K562 (cell line): ENCODE data around the gene ACTL10. TPM values are rescaled to one million over a fixed set of nuclear protein-coding genes. Genes with fewer than 3 reads are reported as not detected.

Source experiments
- CSDE1 ChIP-seq, 2 experiments: fragments of 450-650 bp; IDR thresholded peaks; 2 replicates each; pipeline ENCODE4 v1.6.1; 2016; ENCODE audit warnings: mild to moderate bottlenecking in 1 of 2
- FOXJ2 ChIP-seq: fragments of 200-800 bp; sonication (Bioruptor generic); IDR thresholded peaks from 2 replicates; pipeline ENCODE4 v1.6.1; 2016; ENCODE audit warnings: missing genetic modification characterization, missing compliant biosample characterization
- HMG20B ChIP-seq: fragments of 250-450 bp; sonication (Bioruptor Pico); IDR thresholded peaks from 2 replicates; pipeline ENCODE4 v1.5.0; 2021; ENCODE audit warnings: mild to moderate bottlenecking
- HNRNPH1 ChIP-seq: fragments of 200-400 bp; formaldehyde crosslinking; optimal IDR thresholded peaks from 2 replicates; pipeline ENCODE3; 2017; ENCODE audit warnings: low read depth, mild to moderate bottlenecking, low read length, moderate library complexity
- KAT7 ChIP-seq: sonication (generic); formaldehyde crosslinking; IDR thresholded peaks from 2 replicates; pipeline ENCODE4 v1.8.0; 2022; ENCODE audit warnings: missing genetic modification reagents, mild to moderate bottlenecking, borderline replicate concordance
- NCOA2 ChIP-seq, 2 experiments: fragments of 450-650 bp; IDR thresholded peaks; 2 replicates each; pipeline ENCODE4 v1.6.1; 2018; ENCODE audit warnings: mild to moderate bottlenecking in 2 of 2, moderate library complexity in 1 of 2; ENCODE audit not compliant: partially characterized antibody in 2 of 2
- NONO ChIP-seq, 2 experiments: fragments of 200-400 bp in 1 of 2; fragments of 450-650 bp in 1 of 2; formaldehyde crosslinking in 1 of 2; IDR thresholded peaks; 2 replicates each; pipeline ENCODE4 v1.6.1; 2017; ENCODE audit warnings: low read depth in 2 of 2, mild to moderate bottlenecking in 2 of 2, moderate library complexity in 2 of 2, low read length in 1 of 2
- RHOXF2B ChIP-seq: fragments of 250-450 bp; sonication (Bioruptor Pico); conservative IDR thresholded peaks from 2 replicates; pipeline ENCODE4 v1.5.1; 2021
- SMAD4 ChIP-seq: fragments of 250-450 bp; sonication (Bioruptor Pico); conservative IDR thresholded peaks from 2 replicates; pipeline ENCODE4 v1.8.0; 2021; ENCODE audit warnings: inconsistent platforms, mild to moderate bottlenecking, moderate library complexity
- SMARCC2 ChIP-seq: fragments of 450-650 bp; IDR thresholded peaks from 2 replicates; pipeline ENCODE4 v1.6.1; 2017; ENCODE audit warnings: antibody characterized with exemption, moderate library complexity, mild to moderate bottlenecking, low read depth
- SMC3 ChIP-seq: conservative IDR thresholded peaks from 2 replicates; pipeline ENCODE4 v1.6.1; 2011; ENCODE audit warnings: low read depth, low read length, improper control_type of control experiment; ENCODE audit not compliant: insufficient read depth
- SRSF3 ChIP-seq: fragments of 200-400 bp; formaldehyde crosslinking; IDR thresholded peaks from 2 replicates; pipeline ENCODE4 v1.6.1; 2016; ENCODE audit warnings: mild to moderate bottlenecking, low read length, moderate library complexity; ENCODE audit not compliant: insufficient read depth
- STAT5A ChIP-seq: IDR thresholded peaks from 2 replicates; pipeline ENCODE4 v1.6.1; 2012; ENCODE audit warnings: low read length, inconsistent platforms, borderline replicate concordance
- U2AF1 ChIP-seq: fragments of 200-400 bp; formaldehyde crosslinking; optimal IDR thresholded peaks from 2 replicates; pipeline ENCODE3; 2017; ENCODE audit warnings: mild to moderate bottlenecking, low read depth, low read length, moderate library complexity
- ZC3H8 ChIP-seq: fragments of 450-650 bp; IDR thresholded peaks from 2 replicates; pipeline ENCODE4 v1.6.1; 2017
- ZNF146 ChIP-seq: IDR thresholded peaks from one replicate; pipeline ENCODE4 v1.6.1; 2018; ENCODE audit warnings: missing compliant biosample characterization; ENCODE audit not compliant: unreplicated experiment
- ZNF23 ChIP-seq: fragments of 250-450 bp; sonication (Bioruptor Pico); IDR thresholded peaks from 2 replicates; pipeline ENCODE4 v1.4.0; 2020; ENCODE audit warnings: mild to moderate bottlenecking
- ZNF699 ChIP-seq: fragments of 250-450 bp; sonication (Bioruptor Pico); IDR thresholded peaks from 2 replicates; pipeline ENCODE4 v1.8.0; 2021; ENCODE audit warnings: mild to moderate bottlenecking, moderate library complexity; ENCODE audit not compliant: insufficient replicate concordance
- ZNF717 ChIP-seq: fragments of 250-450 bp; sonication (Bioruptor Pico); IDR thresholded peaks from 2 replicates; pipeline ENCODE4 v1.5.0; 2021
- polyA plus RNA-seq, 8 experiments: library from polyadenylated mRNA; depleted of rRNA in 4 of 8; stranded (reverse) in 5 of 8; unstranded in 3 of 8; fragments of >200 nt; fragmentation: Nextera tagmentation in 2 of 8; fragmentation: Illumina TruSeq in 1 of 8; extraction: Ambion mirVana in 2 of 8; extraction: Trizol in 1 of 8; gene quantifications; 2 replicates each; pipeline versions ENCODE4 v1.2.1 to v1.2.3, GENCODE V29; 2011 to 2014; ENCODE audit warnings: inconsistent platforms in 1 of 8, missing spikeins in 1 of 8
- total RNA-seq, 7 experiments: library from RNA; depleted of rRNA in 6 of 7; stranded (reverse); fragments of >200 nt in 6 of 7; fragmentation: Illumina TruSeq in 2 of 7; extraction: Trizol in 2 of 7; gene quantifications; 2 replicates each; pipeline versions ENCODE4 v1.2.1 to v1.2.3, GENCODE V29; 2011 to 2021; ENCODE audit warnings: low replicate concordance in 1 of 7
- TF ChIP-seq, protein P1 (sequence below): fragments of 250-450 bp; sonication (Bioruptor Pico); IDR thresholded peaks from 2 replicates; pipeline ENCODE4 v1.8.0; 2021; ENCODE audit warnings: borderline replicate concordance, mild to moderate bottlenecking, moderate library complexity; ENCODE audit not compliant: poor library complexity, severe bottlenecking
- TF ChIP-seq, protein P2 (sequence below): fragments of 250-450 bp; sonication (Bioruptor Pico); IDR thresholded peaks from 2 replicates; pipeline ENCODE4 v1.5.0; 2020; ENCODE audit warnings: mild to moderate bottlenecking, borderline replicate concordance
- TF ChIP-seq, protein P3 (sequence below): sonication (generic); formaldehyde crosslinking; IDR thresholded peaks from 2 replicates; pipeline ENCODE4 v1.8.1; 2023; ENCODE audit warnings: mild to moderate bottlenecking, missing genetic modification reagents
- TF ChIP-seq, protein P4 (sequence below): fragments of 450-650 bp; IDR thresholded peaks from 2 replicates; pipeline ENCODE4 v1.6.1; 2016; ENCODE audit warnings: mild to moderate bottlenecking

ACTL10 gene
- total and polyA plus RNA-seq, 9 of the 15 experiments (the other 6 are each of a cell fraction or from before 2014, with no cell fraction given) = 0.07 to 0.14 TPM; not detected in 7

DNA sequence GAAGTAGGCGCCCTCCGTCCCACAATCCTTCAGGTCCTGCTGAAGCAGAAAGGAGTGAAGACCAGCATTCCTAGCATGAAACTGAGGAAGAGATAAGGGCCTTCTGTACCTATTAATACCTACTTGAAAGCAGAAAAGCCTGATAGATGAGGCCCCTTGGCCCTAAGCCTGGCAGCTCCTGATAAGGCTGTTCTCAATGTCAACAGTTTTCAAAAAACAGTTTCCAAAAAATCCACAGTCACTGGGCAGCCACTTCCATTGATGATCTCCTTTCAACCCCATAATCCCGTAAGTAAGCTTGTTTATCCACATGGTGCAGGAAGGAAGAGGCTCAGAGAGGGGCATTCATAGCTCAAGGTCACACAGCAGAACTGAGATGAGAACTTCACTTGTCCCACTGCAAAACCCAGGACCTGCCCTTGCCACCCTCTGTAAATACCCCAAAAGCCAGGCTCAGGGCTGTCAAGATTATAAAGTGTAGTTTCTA is 22.2 kb downstream of the ACTL10 start (continued):
- TF ChIP-seq, protein P1, sequence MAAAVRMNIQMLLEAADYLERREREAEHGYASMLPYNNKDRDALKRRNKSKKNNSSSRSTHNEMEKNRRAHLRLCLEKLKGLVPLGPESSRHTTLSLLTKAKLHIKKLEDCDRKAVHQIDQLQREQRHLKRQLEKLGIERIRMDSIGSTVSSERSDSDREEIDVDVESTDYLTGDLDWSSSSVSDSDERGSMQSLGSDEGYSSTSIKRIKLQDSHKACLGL (CRISPR knock-in tag) = no peak
- TF ChIP-seq ZNF146 (CRISPR knock-in tag) = no peak
- TF ChIP-seq RHOXF2B = 0 out of 2 replicates have a peak, but pooled peaks have one; percentile 69
- TF ChIP-seq, protein P2, sequence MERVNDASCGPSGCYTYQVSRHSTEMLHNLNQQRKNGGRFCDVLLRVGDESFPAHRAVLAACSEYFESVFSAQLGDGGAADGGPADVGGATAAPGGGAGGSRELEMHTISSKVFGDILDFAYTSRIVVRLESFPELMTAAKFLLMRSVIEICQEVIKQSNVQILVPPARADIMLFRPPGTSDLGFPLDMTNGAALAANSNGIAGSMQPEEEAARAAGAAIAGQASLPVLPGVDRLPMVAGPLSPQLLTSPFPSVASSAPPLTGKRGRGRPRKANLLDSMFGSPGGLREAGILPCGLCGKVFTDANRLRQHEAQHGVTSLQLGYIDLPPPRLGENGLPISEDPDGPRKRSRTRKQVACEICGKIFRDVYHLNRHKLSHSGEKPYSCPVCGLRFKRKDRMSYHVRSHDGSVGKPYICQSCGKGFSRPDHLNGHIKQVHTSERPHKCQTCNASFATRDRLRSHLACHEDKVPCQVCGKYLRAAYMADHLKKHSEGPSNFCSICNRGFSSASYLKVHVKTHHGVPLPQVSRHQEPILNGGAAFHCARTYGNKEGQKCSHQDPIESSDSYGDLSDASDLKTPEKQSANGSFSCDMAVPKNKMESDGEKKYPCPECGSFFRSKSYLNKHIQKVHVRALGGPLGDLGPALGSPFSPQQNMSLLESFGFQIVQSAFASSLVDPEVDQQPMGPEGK (CRISPR knock-in tag) = no peak
- no peak for TF ChIP-seq SMC3
- TF ChIP-seq FOXJ2 (tag) = 0 out of 2 replicates have a peak, but pooled peaks have one; percentile 50
- peak in 1 of 2 experiments; percentile 42; a peak in 1 of 4 replicates for TF ChIP-seq NONO (IDR thresholded peaks at IDR 0.05; ENCODE audit: low read depth in 2 of 2, low read length in 1 of 2)
- no peak for TF ChIP-seq CSDE1 (IDR thresholded peaks at IDR 0.05)
- no peak for TF ChIP-seq ZNF717
- TF ChIP-seq, protein P3, sequence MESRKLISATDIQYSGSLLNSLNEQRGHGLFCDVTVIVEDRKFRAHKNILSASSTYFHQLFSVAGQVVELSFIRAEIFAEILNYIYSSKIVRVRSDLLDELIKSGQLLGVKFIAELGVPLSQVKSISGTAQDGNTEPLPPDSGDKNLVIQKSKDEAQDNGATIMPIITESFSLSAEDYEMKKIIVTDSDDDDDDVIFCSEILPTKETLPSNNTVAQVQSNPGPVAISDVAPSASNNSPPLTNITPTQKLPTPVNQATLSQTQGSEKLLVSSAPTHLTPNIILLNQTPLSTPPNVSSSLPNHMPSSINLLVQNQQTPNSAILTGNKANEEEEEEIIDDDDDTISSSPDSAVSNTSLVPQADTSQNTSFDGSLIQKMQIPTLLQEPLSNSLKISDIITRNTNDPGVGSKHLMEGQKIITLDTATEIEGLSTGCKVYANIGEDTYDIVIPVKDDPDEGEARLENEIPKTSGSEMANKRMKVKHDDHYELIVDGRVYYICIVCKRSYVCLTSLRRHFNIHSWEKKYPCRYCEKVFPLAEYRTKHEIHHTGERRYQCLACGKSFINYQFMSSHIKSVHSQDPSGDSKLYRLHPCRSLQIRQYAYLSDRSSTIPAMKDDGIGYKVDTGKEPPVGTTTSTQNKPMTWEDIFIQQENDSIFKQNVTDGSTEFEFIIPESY = 0 out of 2 replicates have a peak, but pooled peaks have one; percentile 24
- no peak for TF ChIP-seq ZC3H8
- TF ChIP-seq SMAD4 (CRISPR knock-in tag) = peak; percentile 54; the same call in 1 of the 2 replicates
- peak; percentile 81 for TF ChIP-seq STAT5A
- no peak for TF ChIP-seq ZNF23 (CRISPR knock-in tag)
- TF ChIP-seq, protein P4, sequence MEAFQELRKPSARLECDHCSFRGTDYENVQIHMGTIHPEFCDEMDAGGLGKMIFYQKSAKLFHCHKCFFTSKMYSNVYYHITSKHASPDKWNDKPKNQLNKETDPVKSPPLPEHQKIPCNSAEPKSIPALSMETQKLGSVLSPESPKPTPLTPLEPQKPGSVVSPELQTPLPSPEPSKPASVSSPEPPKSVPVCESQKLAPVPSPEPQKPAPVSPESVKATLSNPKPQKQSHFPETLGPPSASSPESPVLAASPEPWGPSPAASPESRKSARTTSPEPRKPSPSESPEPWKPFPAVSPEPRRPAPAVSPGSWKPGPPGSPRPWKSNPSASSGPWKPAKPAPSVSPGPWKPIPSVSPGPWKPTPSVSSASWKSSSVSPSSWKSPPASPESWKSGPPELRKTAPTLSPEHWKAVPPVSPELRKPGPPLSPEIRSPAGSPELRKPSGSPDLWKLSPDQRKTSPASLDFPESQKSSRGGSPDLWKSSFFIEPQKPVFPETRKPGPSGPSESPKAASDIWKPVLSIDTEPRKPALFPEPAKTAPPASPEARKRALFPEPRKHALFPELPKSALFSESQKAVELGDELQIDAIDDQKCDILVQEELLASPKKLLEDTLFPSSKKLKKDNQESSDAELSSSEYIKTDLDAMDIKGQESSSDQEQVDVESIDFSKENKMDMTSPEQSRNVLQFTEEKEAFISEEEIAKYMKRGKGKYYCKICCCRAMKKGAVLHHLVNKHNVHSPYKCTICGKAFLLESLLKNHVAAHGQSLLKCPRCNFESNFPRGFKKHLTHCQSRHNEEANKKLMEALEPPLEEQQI = no peak
- TF ChIP-seq SMARCC2 = peak; percentile 67; the same call in 1 of the 2 replicates
- TF ChIP-seq HMG20B (CRISPR knock-in tag) = no peak
- TF ChIP-seq U2AF1 = no peak
- no peak for TF ChIP-seq SRSF3
- no peak for TF ChIP-seq ZNF699 (CRISPR knock-in tag)
- TF ChIP-seq KAT7 = no peak
- TF ChIP-seq NCOA2 (IDR thresholded peaks at IDR 0.05; ENCODE audit: partially characterized antibody in 2 of 2) = no peak
- TF ChIP-seq HNRNPH1 = no peak
